SK-N-MC (cell line): ENCODE results near the gene CCNF.

Experiments used
- EZH2 ChIP-seq: fragments of 200-600 bp; sonication (generic); IDR thresholded peaks from one replicate; pipeline ENCODE4 v1.6.1; 2017; ENCODE audit warnings: antibody characterized with exemption
- FOXP2 ChIP-seq: optimal IDR thresholded peaks from 2 replicates; pipeline ENCODE3; 2011; ENCODE audit warnings: mild to moderate bottlenecking, moderate library complexity; ENCODE audit not compliant: insufficient read depth; ENCODE audit errors: extremely low read length, control extremely low read depth
- POLR2AphosphoS5 ChIP-seq: IDR thresholded peaks from 2 replicates; pipeline ENCODE4 v1.6.1; 2012; ENCODE audit warnings: mild to moderate bottlenecking, low read depth, low read length, borderline replicate concordance

DNA sequence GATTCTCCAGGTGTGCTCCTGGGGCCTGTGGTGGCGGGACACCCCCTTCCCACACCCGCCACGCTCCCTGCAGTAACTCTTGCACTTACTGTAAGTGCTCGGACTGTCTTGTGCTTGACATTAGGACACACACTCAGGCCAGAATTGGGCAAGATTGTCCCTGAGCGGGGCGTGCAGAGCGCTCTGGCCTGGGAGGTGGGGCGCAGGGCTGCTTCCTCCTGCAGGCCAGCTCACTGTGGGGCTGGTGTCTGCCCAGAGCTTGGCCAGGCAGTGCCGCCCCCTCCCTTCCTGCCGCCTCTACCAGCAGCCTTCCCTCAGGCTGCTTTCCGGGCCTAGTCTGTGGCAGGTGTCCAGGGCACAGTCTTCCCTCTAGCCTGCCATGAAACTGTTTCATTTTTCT lies 78.4 kb downstream of the CCNF start:
- TF ChIP-seq EZH2 (no peak), POLR2AphosphoS5 (no peak), FOXP2 (no peak)
